HCT116 (cell line): ENCODE measurements around the gene HYAL1.

Experiments used
- CTCF ChIP-seq, 3 experiments: fragments of 200-600 bp in 1 of 3; sonication (generic) in 1 of 3; IDR thresholded peaks in 2 of 3; conservative IDR thresholded peaks in 1 of 3; 2 replicates each; pipeline ENCODE4 v1.5.1; 2012 to 2017; ENCODE audit warnings: low read depth in 2 of 3, low read length in 2 of 3, antibody characterized with exemption in 1 of 3, borderline replicate concordance in 1 of 3, control low read depth in 1 of 3, mild to moderate bottlenecking in 1 of 3, mixed read lengths in 1 of 3, mixed run types in 1 of 3, moderate library complexity in 1 of 3; ENCODE audit not compliant: insufficient read depth in 1 of 3
- EGR1 ChIP-seq: IDR thresholded peaks from 2 replicates; pipeline ENCODE4 v1.6.1; 2012; ENCODE audit warnings: low read depth
- EZH2 ChIP-seq: fragments of 200-600 bp; sonication (generic); IDR thresholded peaks from 2 replicates; pipeline ENCODE4 v1.6.1; 2017; ENCODE audit warnings: antibody characterized with exemption, mixed run types
- EZH2phosphoT487 ChIP-seq: fragments of 200-600 bp; IDR thresholded peaks from 2 replicates; pipeline ENCODE4 v1.6.1; 2018; ENCODE audit warnings: antibody characterized with exemption, borderline replicate concordance
- JUND ChIP-seq: IDR thresholded peaks from 2 replicates; pipeline ENCODE4 v1.6.1; 2012
- MAX ChIP-seq: IDR thresholded peaks from 2 replicates; pipeline ENCODE4 v1.6.1; 2012
- POLR2A ChIP-seq: IDR thresholded peaks from 2 replicates; pipeline ENCODE4 v1.7.0; 2011; ENCODE audit warnings: borderline replicate concordance; ENCODE audit not compliant: insufficient read depth, insufficient read length; ENCODE audit errors: extremely low read depth
- POLR2AphosphoS5 ChIP-seq: IDR thresholded peaks from 2 replicates; pipeline ENCODE4 v1.6.1; 2011; ENCODE audit warnings: mild to moderate bottlenecking, low read depth, low read length, moderate library complexity
- REST ChIP-seq: IDR thresholded peaks from 2 replicates; pipeline ENCODE4 v1.6.1; 2012; ENCODE audit warnings: low read depth
- SRF ChIP-seq: IDR thresholded peaks from 2 replicates; pipeline ENCODE4 v1.6.1; 2012; ENCODE audit warnings: low read depth
- TCF7L2 ChIP-seq: IDR thresholded peaks from 2 replicates; pipeline ENCODE4 v1.7.0; 2011; ENCODE audit warnings: borderline replicate concordance, inconsistent platforms; ENCODE audit not compliant: insufficient read depth, insufficient read length; ENCODE audit errors: extremely low read depth

GRCh38 chr3:50325497-50326181 lies 22.3 kb upstream of the HYAL1 start:
- TF ChIP-seq CTCF (IDR thresholded peaks at IDR 0.05 in 2 of 3, conservative IDR thresholded peaks at IDR 0.05 in 1 of 3; ENCODE audit: borderline replicate concordance in 1 of 3, insufficient read depth in 1 of 3, low read depth in 2 of 3, low read length in 2 of 3) (no peak), REST (no peak), EZH2 (no peak), POLR2A (no peak), POLR2AphosphoS5 (no peak), JUND (no peak), MAX (no peak), SRF (no peak), EZH2phosphoT487 (no peak), TCF7L2 (no peak), EGR1 (no peak)
